H1 (cell line): ENCODE results near the gene LIPJ. TPM values are rescaled to one million over a fixed set of nuclear protein-coding genes. Genes with fewer than 3 reads are reported as not detected.

ENCODE experiments used
- CTCF ChIA-PET: fragments of 300-600 bp; sonication (Branson Sonifier 250); formaldehyde crosslinking; loops from one replicate; lab custom pipeline; 2021; ENCODE audit not compliant: partially characterized antibody; lab: Charles Lee
- POLR2A ChIA-PET: fragments of 300-600 bp; sonication (Branson Sonifier 250); formaldehyde crosslinking; loops from one replicate; lab custom pipeline; 2021; ENCODE audit warnings: inconsistent platforms; ENCODE audit not compliant: partially characterized antibody; lab: Charles Lee
- DNase-seq, 2 experiments: peaks; one replicate each; pipeline versions ENCODE4 v3.0.0 to v3.0.0-alpha.2; 2010 to 2022; ENCODE audit warnings: low spot score in 2 of 2, low read depth in 1 of 2, mixed read lengths in 1 of 2
- FAIRE-seq: peaks from 2 replicates; lab custom pipeline; 2011; peaks lifted over from hg19 to GRCh38; lab: Jason Lieb, UNC
- H2AFZ ChIP-seq: 2 replicates; pipeline ENCODE4 v1.8.1; 2012; ENCODE audit warnings: low read length, inconsistent platforms
- H2AK5ac ChIP-seq: 2 replicates; pipeline ENCODE4 v1.6.1; 2013; ENCODE audit warnings: low read depth, low read length
- H2BK120ac ChIP-seq: replicated peaks from 2 replicates; pipeline ENCODE3; 2013; ENCODE audit warnings: low read depth, low read length, inconsistent platforms
- H2BK12ac ChIP-seq: 2 replicates; pipeline ENCODE4 v1.6.1; 2013; ENCODE audit warnings: low read depth, low read length
- H2BK15ac ChIP-seq: 2 replicates; pipeline ENCODE4 v1.6.1; 2013; ENCODE audit warnings: low read length
- H2BK20ac ChIP-seq: 2 replicates; pipeline ENCODE4 v1.6.1; 2013; ENCODE audit warnings: low read length
- H2BK5ac ChIP-seq: 2 replicates; pipeline ENCODE4 v1.6.1; 2013; ENCODE audit warnings: low read depth, low read length
- H3K14ac ChIP-seq: 2 replicates; pipeline ENCODE4 v1.6.1; 2013; ENCODE audit warnings: inconsistent platforms; ENCODE audit not compliant: insufficient read length
- H3K18ac ChIP-seq: 2 replicates; pipeline ENCODE4 v1.6.1; 2013; ENCODE audit warnings: low read length; ENCODE audit errors: extremely low read depth
- H3K23ac ChIP-seq: 2 replicates; pipeline ENCODE4 v1.6.1; 2013; ENCODE audit warnings: inconsistent platforms; ENCODE audit not compliant: insufficient read length
- H3K23me2 ChIP-seq: 2 replicates; pipeline ENCODE4 v1.6.1; 2013; ENCODE audit warnings: low read depth, low read length
- H3K27ac ChIP-seq: 2 replicates; pipeline ENCODE4 v1.6.1; 2011; ENCODE audit warnings: low read depth, low read length, inconsistent platforms
- H3K27me3 ChIP-seq, 4 experiments: replicated peaks in 1 of 4; 1 replicate in 1 of 4; 2 replicates in 3 of 4; pipeline versions ENCODE4 v1.6.1 to v1.8.1; 2011 to 2013; ENCODE audit warnings: low read length in 3 of 4, mild to moderate bottlenecking in 3 of 4, inconsistent platforms in 2 of 4, mixed read lengths in 2 of 4, moderate library complexity in 1 of 4; ENCODE audit not compliant: control insufficient read depth in 3 of 4, insufficient read depth in 3 of 4; ENCODE audit errors: extremely low read depth in 1 of 4
- H3K36me3 ChIP-seq, 4 experiments: 2 replicates each; pipeline versions ENCODE4 v1.6.1 to v1.8.1; 2011 to 2013; ENCODE audit warnings: mild to moderate bottlenecking in 4 of 4, low read length in 3 of 4, moderate library complexity in 2 of 4, control low read depth in 1 of 4, inconsistent platforms in 1 of 4; ENCODE audit not compliant: insufficient read depth in 4 of 4, control insufficient read depth in 2 of 4
- H3K4ac ChIP-seq: replicated peaks from 2 replicates; pipeline ENCODE3; 2013; ENCODE audit warnings: low read length, low read depth, mixed read lengths, inconsistent platforms; ENCODE audit not compliant: insufficient read length
- H3K4me1 ChIP-seq, 4 experiments: replicated peaks in 1 of 4; 1 replicate in 1 of 4; 2 replicates in 3 of 4; pipeline versions ENCODE4 v1.6.1 to v1.8.1; 2011 to 2013; ENCODE audit warnings: low read length in 3 of 4, inconsistent platforms in 2 of 4, mixed read lengths in 1 of 4; ENCODE audit not compliant: insufficient read depth in 4 of 4, control insufficient read depth in 3 of 4
- H3K4me2 ChIP-seq, 2 experiments: 2 replicates each; pipeline versions ENCODE4 v1.6.1 to v1.8.1; 2011 to 2013; ENCODE audit warnings: low read depth in 2 of 2, low read length in 2 of 2, control low read depth in 1 of 2, inconsistent platforms in 1 of 2, mild to moderate bottlenecking in 1 of 2; ENCODE audit not compliant: insufficient read depth in 1 of 2
- H3K4me3 ChIP-seq, 4 experiments: fragments of 200-600, 300-600 bp in 1 of 4; sonication (generic), shearing (Covaris generic), sonication (Bioruptor Twin) in 1 of 4; 2 replicates each; pipeline versions ENCODE4 v1.5.1 to v1.8.1; 2011 to 2016; ENCODE audit warnings: low read length in 4 of 4, low read depth in 3 of 4, control low read depth in 2 of 4, inconsistent platforms in 2 of 4, mild to moderate bottlenecking in 2 of 4, mixed read lengths in 1 of 4, moderate library complexity in 1 of 4; ENCODE audit not compliant: insufficient read depth in 2 of 4; ENCODE audit errors: extremely low read depth in 1 of 4
- H3K56ac ChIP-seq: replicated peaks from 2 replicates; pipeline ENCODE3; 2013; ENCODE audit warnings: low read depth, mild to moderate bottlenecking, mixed read lengths, low read length, inconsistent platforms; ENCODE audit not compliant: insufficient read length
- H3K79me1 ChIP-seq: 2 replicates; pipeline ENCODE4 v1.6.1; 2013; ENCODE audit warnings: low read depth, low read length, control low read depth
- H3K79me2 ChIP-seq, 2 experiments: 2 replicates each; pipeline versions ENCODE4 v1.6.1 to v1.8.1; 2012 to 2013; ENCODE audit warnings: low read length in 2 of 2, mild to moderate bottlenecking in 2 of 2, inconsistent platforms in 1 of 2; ENCODE audit not compliant: insufficient read depth in 2 of 2, control insufficient read depth in 1 of 2
- H3K9ac ChIP-seq, 4 experiments: replicated peaks in 1 of 4; 1 replicate in 1 of 4; 2 replicates in 3 of 4; pipeline versions ENCODE4 v1.6.1 to v1.8.1; 2011 to 2013; ENCODE audit warnings: low read depth in 3 of 4, low read length in 3 of 4, control low read depth in 2 of 4, mild to moderate bottlenecking in 2 of 4, moderate library complexity in 2 of 4, inconsistent platforms in 1 of 4; ENCODE audit errors: extremely low read depth in 1 of 4
- H3K9me3 ChIP-seq, 2 experiments: 2 replicates each; pipeline versions ENCODE4 v1.6.1 to v1.8.1; 2012 to 2013; ENCODE audit warnings: mild to moderate bottlenecking in 2 of 2, moderate library complexity in 2 of 2, control low read depth in 1 of 2, inconsistent platforms in 1 of 2, low read depth in 1 of 2, low read length in 1 of 2, mixed read lengths in 1 of 2; ENCODE audit not compliant: insufficient read depth in 2 of 2
- H4K20me1 ChIP-seq, 2 experiments: replicated peaks in 1 of 2; 2 replicates each; pipeline versions ENCODE3 to v1.8.1; 2011 to 2013; ENCODE audit warnings: inconsistent platforms in 2 of 2, low read length in 2 of 2, mild to moderate bottlenecking in 1 of 2; ENCODE audit not compliant: insufficient read depth in 2 of 2, control insufficient read depth in 1 of 2
- H4K5ac ChIP-seq: 2 replicates; pipeline ENCODE4 v1.6.1; 2013; ENCODE audit warnings: low read length, low read depth, mixed read lengths, inconsistent platforms; ENCODE audit not compliant: insufficient read length
- H4K8ac ChIP-seq: 2 replicates; pipeline ENCODE4 v1.8.0; 2013; ENCODE audit warnings: mild to moderate bottlenecking, moderate library complexity, low read length, inconsistent platforms; ENCODE audit not compliant: insufficient read depth; ENCODE audit errors: extremely low read depth
- H4K91ac ChIP-seq: replicated peaks from 2 replicates; pipeline ENCODE3; 2013; ENCODE audit warnings: low read length, mixed read lengths, inconsistent platforms; ENCODE audit not compliant: insufficient read length
- BACH1 ChIP-seq: IDR thresholded peaks from 2 replicates; pipeline ENCODE4 v1.6.1; 2012; ENCODE audit warnings: low read length, improper control_type of control experiment
- BCL11A ChIP-seq, 2 experiments: IDR thresholded peaks; one replicate each; pipeline ENCODE4 v1.6.1; 2011; ENCODE audit warnings: low read depth in 2 of 2, low read length in 2 of 2, mild to moderate bottlenecking in 2 of 2
- BRCA1 ChIP-seq: IDR thresholded peaks from 2 replicates; pipeline ENCODE4 v1.6.1; 2012; ENCODE audit warnings: low read depth, low read length, improper control_type of control experiment
- EGR1 ChIP-seq: IDR thresholded peaks from 2 replicates; pipeline ENCODE4 v1.6.1; 2011; ENCODE audit warnings: low read depth, low read length, borderline replicate concordance
- FOSL1 ChIP-seq: IDR thresholded peaks from 2 replicates; pipeline ENCODE4 v1.6.1; 2011; ENCODE audit warnings: mild to moderate bottlenecking, low read depth, low read length, moderate library complexity; ENCODE audit not compliant: insufficient read depth
- NANOG ChIP-seq: IDR thresholded peaks from 2 replicates; pipeline ENCODE4 v1.6.1; 2011; ENCODE audit warnings: low read length, low read depth, mild to moderate bottlenecking, inconsistent platforms; ENCODE audit not compliant: insufficient read depth, poor library complexity, severe bottlenecking
- RFX5 ChIP-seq: IDR thresholded peaks from 2 replicates; pipeline ENCODE4 v1.6.1; 2011; ENCODE audit warnings: low read depth, low read length, improper control_type of control experiment, borderline replicate concordance
- SAP30 ChIP-seq: fragments of 300-600 bp; sonication (generic); IDR thresholded peaks from 2 replicates; pipeline ENCODE4 v1.7.1; 2012; ENCODE audit warnings: low read length, moderate library complexity, mild to moderate bottlenecking, inconsistent platforms; ENCODE audit not compliant: insufficient read depth, insufficient replicate concordance
- SIX5 ChIP-seq: IDR thresholded peaks from 2 replicates; pipeline ENCODE4 v1.6.1; 2011; ENCODE audit warnings: mild to moderate bottlenecking, low read depth, low read length
- SRF ChIP-seq: IDR thresholded peaks from 2 replicates; pipeline ENCODE4 v1.6.1; 2011; ENCODE audit warnings: mild to moderate bottlenecking, low read depth, low read length, moderate library complexity
- SUZ12 ChIP-seq: fragments of 200-600 bp; sonication (generic); IDR thresholded peaks from 2 replicates; pipeline ENCODE4 v1.6.1; 2012; ENCODE audit warnings: mild to moderate bottlenecking, inconsistent platforms, low read length, moderate library complexity, mixed read lengths
- WGBS, 2 experiments: shearing (Covaris generic) in 1 of 2; methylation state at CpG; one replicate each; pipeline versions ENCODE4 v1.1.6 to v1.1.7; 2013 to 2015; ENCODE audit warnings: low lambda C conversion rate in 2 of 2, mixed read lengths in 2 of 2, inconsistent platforms in 1 of 2, low coverage in 1 of 2, missing lambda C conversion rate in 1 of 2; ENCODE audit not compliant: insufficient replicate concordance in 2 of 2, insufficient coverage in 1 of 2, insufficient read length in 1 of 2; ENCODE audit errors: extremely low coverage in 1 of 2, missing lambda C conversion rate in 1 of 2; 5-methylcytosine and 5-hydroxymethylcytosine counted together
- polyA plus RNA-seq, 7 experiments: library from polyadenylated mRNA; depleted of rRNA in 3 of 7; stranded (reverse) in 5 of 7; unstranded in 2 of 7; fragments of >200 nt in 5 of 7; fragments of 200-250 nt in 2 of 7; gene quantifications; 1 replicate in 5 of 7; 2 replicates in 1 of 7; 4 replicates in 1 of 7; pipeline versions ENCODE4 v1.2.1 to v1.2.3, GENCODE V29; 2011 to 2013; ENCODE audit warnings: missing spikeins in 2 of 7, mixed read lengths in 2 of 7
- total RNA-seq: library from RNA; stranded (reverse); fragmentation: NEBNext Ultra II Directional; extraction: Animal tissue kit (Norgen Biotek cat#: 25700); gene quantifications from 2 replicates; pipeline ENCODE4 v1.2.1, GENCODE V29; 2021
- TF ChIP-seq, protein P1 (sequence below): IDR thresholded peaks from 2 replicates; pipeline ENCODE4 v1.6.1; 2011; ENCODE audit warnings: low read depth, mild to moderate bottlenecking, low read length; ENCODE audit not compliant: insufficient read depth

Gene LIPJ
- total and polyA plus RNA-seq, 2 of the 8 experiments (the other 6 are each of a cell fraction or from before 2014, with no cell fraction given) = not detected

DNA sequence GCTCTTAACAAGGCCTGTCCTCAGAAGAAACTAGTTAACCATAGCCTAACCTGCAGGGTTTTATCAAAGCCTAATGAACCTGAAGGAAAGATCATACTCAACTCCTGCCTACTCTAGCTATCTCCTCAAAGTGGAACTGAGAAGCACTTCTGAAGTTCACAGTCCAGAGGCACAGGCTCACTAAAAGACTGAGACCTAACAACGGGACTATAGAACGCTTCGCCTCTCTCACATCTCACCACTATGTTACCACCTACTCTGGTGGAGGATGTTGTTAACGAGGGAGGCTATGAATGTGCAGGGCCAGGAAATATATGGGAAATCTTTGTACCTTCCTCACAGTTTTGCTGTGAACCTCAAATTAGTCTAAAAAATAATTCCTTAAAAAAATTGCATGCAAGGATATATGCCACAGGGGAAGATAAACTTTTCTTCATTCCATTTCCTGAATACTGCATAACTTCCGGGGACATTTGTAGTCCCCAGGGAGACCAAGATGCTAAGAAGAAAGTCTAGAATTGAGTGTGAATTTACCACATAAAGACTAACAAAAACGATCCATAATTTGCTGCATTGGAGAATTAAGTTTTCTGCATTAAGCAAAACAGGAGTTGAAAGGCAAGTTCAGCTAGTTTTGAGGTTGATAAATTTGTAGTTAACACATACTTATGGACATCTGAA, 21.6 kb downstream of the LIPJ start:
- no peaks in the 10 kb centered on the region for H3K79me1 ChIP-seq
- H3K79me2 ChIP-seq = no peaks in the 10 kb centered on the region
- H3K56ac ChIP-seq = no peak overlapping the region
- H2BK120ac ChIP-seq = no peak overlapping the region
- WGBS, 2 experiments = 93% methylated on average over 6 of the region's 6 CpGs; no CpG with 5 or more reads in 1 of the 2 experiments
- no peak overlapping the region for H2AK5ac ChIP-seq
- peaks cover 0 to 1% (median 0%) of the 10 kb centered on the region in 4 experiments; a peak in 1 of 7 replicates for H3K27me3 ChIP-seq
- DNase-seq = no peak
- H4K5ac ChIP-seq = no peak overlapping the region
- no peak overlapping the region for H3K23ac ChIP-seq
- no peak overlapping the region for H3K27ac ChIP-seq
- no peak overlapping the region for H2BK20ac ChIP-seq
- H3K4me2 ChIP-seq = no peak overlapping the region
- H3K36me3 ChIP-seq = no peaks in the 10 kb centered on the region
- H3K23me2 ChIP-seq = no peaks in the 10 kb centered on the region
- no peaks in the 10 kb centered on the region for H3K4me1 ChIP-seq
- H4K20me1 ChIP-seq = no peaks in the 10 kb centered on the region
- H3K4ac ChIP-seq = no peak overlapping the region
- FAIRE-seq = no peak
- 0 out of 2 replicates have a peak overlapping the region, but pooled peaks have one; percentile 73 for H2AFZ ChIP-seq
- H3K9me3 ChIP-seq = no peaks in the 10 kb centered on the region
- H2BK12ac ChIP-seq = no peak overlapping the region
- no peak overlapping the region for H3K14ac ChIP-seq
- H4K8ac ChIP-seq = no peak overlapping the region
- H4K91ac ChIP-seq = no peak overlapping the region
- H3K18ac ChIP-seq = no peak overlapping the region
- no peak overlapping the region for H2BK5ac ChIP-seq
- no peak overlapping the region for H3K9ac ChIP-seq
- CTCF ChIA-PET = interaction anchor here (1.0 kb wide), 1 partner anchor 25 kb away, joined by 3 read pairs; the partner anchor contains the start of gene RNLS
- no peak overlapping the region for H2BK15ac ChIP-seq
- POLR2A ChIA-PET = no interaction called here
- H3K4me3 ChIP-seq = no peak overlapping the region
- TF ChIP-seq RFX5 (no peak), BCL11A (IDR thresholded peaks at IDR 0.05; ENCODE audit: low read depth in 2 of 2, low read length in 2 of 2) (no peak), BRCA1 (no peak), NANOG (no peak), FOSL1 (no peak), SUZ12 (no peak), SRF (no peak), SIX5 (no peak), SAP30 (no peak), BACH1 (no peak), EGR1 (no peak)
- TF ChIP-seq, protein P1, sequence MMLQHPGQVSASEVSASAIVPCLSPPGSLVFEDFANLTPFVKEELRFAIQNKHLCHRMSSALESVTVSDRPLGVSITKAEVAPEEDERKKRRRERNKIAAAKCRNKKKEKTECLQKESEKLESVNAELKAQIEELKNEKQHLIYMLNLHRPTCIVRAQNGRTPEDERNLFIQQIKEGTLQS = no peak
